Neuronal stem cell (in vitro differentiated cells): ENCODE measurements around the gene ZNF740.
A peak's percentile ranks its signal among the peaks of the same experiment; 100 is the strongest.

ENCODE experiments used
- DNase-seq: peaks from one replicate; pipeline ENCODE4 v3.0.0-alpha.2; 2013; ENCODE audit warnings: low spot score
- H2AFZ ChIP-seq: one replicate; pipeline ENCODE4 v1.6.1; 2013; ENCODE audit warnings: mild to moderate bottlenecking, low read length, inconsistent platforms
- H2AK5ac ChIP-seq: 2 replicates; pipeline ENCODE4 v1.6.1; 2013; ENCODE audit warnings: low read depth, mild to moderate bottlenecking, inconsistent platforms, low read length, moderate library complexity, mixed read lengths
- H2BK120ac ChIP-seq: 2 replicates; pipeline ENCODE4 v1.6.1; 2013; ENCODE audit warnings: low read depth, mild to moderate bottlenecking, inconsistent platforms, low read length, moderate library complexity, mixed read lengths
- H2BK12ac ChIP-seq: one replicate; pipeline ENCODE4 v1.6.1; 2013; ENCODE audit warnings: low read length, inconsistent platforms
- H2BK15ac ChIP-seq: 2 replicates; pipeline ENCODE4 v1.6.1; 2013; ENCODE audit warnings: mild to moderate bottlenecking, low read length, inconsistent platforms, mixed read lengths
- H2BK5ac ChIP-seq: one replicate; pipeline ENCODE4 v1.6.1; 2013; ENCODE audit warnings: inconsistent platforms, mild to moderate bottlenecking, low read length, moderate library complexity
- H3K14ac ChIP-seq: one replicate; pipeline ENCODE4 v1.6.1; 2013; ENCODE audit warnings: low read length, inconsistent platforms
- H3K18ac ChIP-seq: 2 replicates; pipeline ENCODE4 v1.6.1; 2013; ENCODE audit warnings: low read length, inconsistent platforms
- H3K23ac ChIP-seq: 2 replicates; pipeline ENCODE4 v1.6.1; 2013; ENCODE audit warnings: low read depth, mild to moderate bottlenecking, mixed read lengths, low read length, inconsistent platforms; ENCODE audit not compliant: poor library complexity
- H3K27ac ChIP-seq: replicated peaks from 3 replicates; pipeline ENCODE4 v1.5.1; 2013; ENCODE audit warnings: low read length, inconsistent platforms
- H3K27me3 ChIP-seq, 3 experiments: 2 replicates each; pipeline ENCODE4 v1.6.1; 2013; ENCODE audit warnings: low read length in 3 of 3, mild to moderate bottlenecking in 2 of 3, inconsistent platforms in 1 of 3, low read depth in 1 of 3, mixed read lengths in 1 of 3, moderate library complexity in 1 of 3; ENCODE audit not compliant: control insufficient read depth in 3 of 3, insufficient read depth in 3 of 3
- H3K36me3 ChIP-seq, 2 donors: replicated peaks in 1 of 2; 2 replicates each; pipeline ENCODE4 v1.6.1; 2013; ENCODE audit warnings: low read length in 2 of 2; ENCODE audit not compliant: control insufficient read depth in 2 of 2, insufficient read depth in 2 of 2
- H3K4ac ChIP-seq: 2 replicates; pipeline ENCODE4 v1.6.1; 2013; ENCODE audit warnings: inconsistent platforms, mild to moderate bottlenecking, low read length, moderate library complexity
- H3K4me1 ChIP-seq, 2 donors: 1 replicate in 1 of 2; 2 replicates in 1 of 2; pipeline ENCODE4 v1.6.1; 2013; ENCODE audit warnings: low read length in 2 of 2, low read depth in 1 of 2; ENCODE audit not compliant: control insufficient read depth in 2 of 2, insufficient read depth in 1 of 2
- H3K4me2 ChIP-seq: one replicate; pipeline ENCODE4 v1.6.1; 2013; ENCODE audit warnings: mild to moderate bottlenecking, low read length, inconsistent platforms; ENCODE audit not compliant: insufficient read depth, poor library complexity, severe bottlenecking
- H3K4me3 ChIP-seq, 2 donors: 2 replicates each; pipeline ENCODE4 v1.5.1; 2013; ENCODE audit warnings: low read length in 2 of 2, mild to moderate bottlenecking in 2 of 2, inconsistent platforms in 1 of 2, moderate library complexity in 1 of 2
- H3K79me1 ChIP-seq: one replicate; pipeline ENCODE4 v1.6.1; 2013; ENCODE audit warnings: low read depth, mild to moderate bottlenecking, inconsistent platforms, low read length, moderate library complexity
- H3K9ac ChIP-seq: one replicate; pipeline ENCODE4 v1.6.1; 2013; ENCODE audit warnings: mild to moderate bottlenecking, low read depth, low read length, inconsistent platforms; ENCODE audit not compliant: poor library complexity
- H3K9me3 ChIP-seq, 2 donors: replicated peaks in 1 of 2; 2 replicates each; pipeline versions ENCODE3 to v1.6.1; 2013; ENCODE audit warnings: low read length in 2 of 2, mild to moderate bottlenecking in 2 of 2, inconsistent platforms in 1 of 2, low read depth in 1 of 2, mixed read lengths in 1 of 2, moderate library complexity in 1 of 2; ENCODE audit not compliant: control insufficient read depth in 2 of 2, insufficient read depth in 1 of 2
- H4K8ac ChIP-seq: one replicate; pipeline ENCODE4 v1.6.1; 2013; ENCODE audit warnings: low read depth, mild to moderate bottlenecking, inconsistent platforms, low read length, moderate library complexity
- H4K91ac ChIP-seq: one replicate; pipeline ENCODE4 v1.6.1; 2013; ENCODE audit warnings: low read length, low read depth, mild to moderate bottlenecking, inconsistent platforms; ENCODE audit not compliant: poor library complexity
- whole genome bisulfite sequencing, 2 donors: extraction: QIAGEN DNeasy Blood & Tissue Kit; methylation state at CpG; one replicate each; pipeline ENCODE4 v1.1.7; 2013; ENCODE audit warnings: missing lambda C conversion rate in 2 of 2, mixed read lengths in 1 of 2; ENCODE audit not compliant: insufficient read length in 2 of 2, insufficient replicate concordance in 1 of 2; ENCODE audit errors: extremely low coverage in 2 of 2; 5-methylcytosine and 5-hydroxymethylcytosine counted together

Gene ZNF740

GRCh38 chr12:53217931-53218307, 37.4 kb downstream of the ZNF740 start:
- no CpG with 5 or more reads among the region's 3 CpGs for WGBS, 2 donors
- Histone ChIP-seq H2BK12ac (no peak overlapping the region), H3K18ac (no peak overlapping the region), H3K79me1 (no peaks in the 10 kb centered on the region), H3K14ac (no peak overlapping the region), H2AK5ac (no peak overlapping the region), H3K9me3 (no peaks in the 10 kb centered on the region), H3K36me3 (no peaks in the 10 kb centered on the region), H3K27ac (no peak overlapping the region), H3K23ac (no peak overlapping the region), H3K9ac (no peak overlapping the region), H2AFZ (no peak overlapping the region), H2BK15ac (no peak overlapping the region), H3K4ac (no peak overlapping the region), H3K27me3 (peaks cover 4 to 39% (median 21%) of the 10 kb centered on the region in 3 experiments), H3K4me3 (no peak overlapping the region), H2BK5ac (no peak overlapping the region), H3K4me2 (no peak overlapping the region), H2BK120ac (no peak overlapping the region), H3K4me1 (peaks cover 34% of the 10 kb centered on the region in 2 donors), H4K8ac (no peak overlapping the region), H4K91ac (no peak overlapping the region)
- DNase-seq: no peak

GRCh38 chr12:53218551-53219291, 38.2 kb downstream of the ZNF740 start:
- Histone ChIP-seq H3K4me3 (no peak overlapping the region), H2AK5ac (peak overlapping the region; percentile 41), H2BK120ac (no peak overlapping the region), H2BK15ac (peak overlapping the region; percentile 91), H2BK5ac (no peak overlapping the region), H3K36me3 (no peaks in the 10 kb centered on the region), H3K23ac (no peak overlapping the region), H3K4me2 (peak overlapping the region; percentile 92), H3K27me3 (peaks cover 4 to 39% (median 21%) of the 10 kb centered on the region in 3 experiments), H3K79me1 (no peaks in the 10 kb centered on the region), H3K9me3 (no peaks in the 10 kb centered on the region), H3K27ac (no peak overlapping the region), H3K14ac (no peak overlapping the region), H3K4ac (no peak overlapping the region), H3K9ac (peak overlapping the region; percentile 85), H4K91ac (no peak overlapping the region), H3K18ac (no peak overlapping the region), H2BK12ac (no peak overlapping the region), H3K4me1 (peaks cover 38 to 39% of the 10 kb centered on the region in 2 donors), H4K8ac (no peak overlapping the region), H2AFZ (no peak overlapping the region)
- no CpG with 5 or more reads among the region's 30 CpGs for WGBS, 2 donors
- no peak for DNase-seq

- Histone ChIP-seq H4K8ac (no peak overlapping the region), H3K27ac (no peak overlapping the region), H3K79me1 (no peaks in the 10 kb centered on the region), H3K18ac (peak overlapping the region; percentile 91), H2AFZ (peak overlapping the region; percentile 88), H2AK5ac (peak overlapping the region; percentile 41), H3K23ac (peak overlapping the region; percentile 89), H3K4me3 (peak overlapping the region; percentile 44 to 75), H3K36me3 (no peaks in the 10 kb centered on the region), H3K4ac (no peak overlapping the region), H2BK5ac (no peak overlapping the region), H3K4me1 (peaks cover 45 to 46% of the 10 kb centered on the region in 2 donors), H3K9ac (peak overlapping the region; percentile 85), H2BK120ac (peak overlapping the region; percentile 44), H3K9me3 (no peaks in the 10 kb centered on the region), H2BK15ac (peak overlapping the region; percentile 91), H3K4me2 (peak overlapping the region; percentile 92), H4K91ac (no peak overlapping the region), H3K27me3 (peaks cover 4 to 39% (median 21%) of the 10 kb centered on the region in 3 experiments), H3K14ac (peak overlapping the region; percentile 14), H2BK12ac (no peak overlapping the region)
- no CpG with 5 or more reads among the region's 27 CpGs for WGBS, 2 donors
- DNase-seq: no peak
These were observed 38.9 kb downstream of the ZNF740 start for GRCh38 chr12:53219292-53219955.
